Mesangial cell (primary cell): ENCODE results near the gene CCDC180. TPM values are rescaled to one million over a fixed set of nuclear protein-coding genes. Genes with fewer than 3 reads are reported as not detected.

Source experiments
- total RNA-seq: library from RNA; depleted of rRNA; stranded (reverse); fragments of >200 nt; gene quantifications from 2 replicates; pipeline ENCODE4 v1.2.3, GENCODE V29; 2015

Gene CCDC180
- 1.5 TPM in 2 replicates for total RNA-seq

DNA sequence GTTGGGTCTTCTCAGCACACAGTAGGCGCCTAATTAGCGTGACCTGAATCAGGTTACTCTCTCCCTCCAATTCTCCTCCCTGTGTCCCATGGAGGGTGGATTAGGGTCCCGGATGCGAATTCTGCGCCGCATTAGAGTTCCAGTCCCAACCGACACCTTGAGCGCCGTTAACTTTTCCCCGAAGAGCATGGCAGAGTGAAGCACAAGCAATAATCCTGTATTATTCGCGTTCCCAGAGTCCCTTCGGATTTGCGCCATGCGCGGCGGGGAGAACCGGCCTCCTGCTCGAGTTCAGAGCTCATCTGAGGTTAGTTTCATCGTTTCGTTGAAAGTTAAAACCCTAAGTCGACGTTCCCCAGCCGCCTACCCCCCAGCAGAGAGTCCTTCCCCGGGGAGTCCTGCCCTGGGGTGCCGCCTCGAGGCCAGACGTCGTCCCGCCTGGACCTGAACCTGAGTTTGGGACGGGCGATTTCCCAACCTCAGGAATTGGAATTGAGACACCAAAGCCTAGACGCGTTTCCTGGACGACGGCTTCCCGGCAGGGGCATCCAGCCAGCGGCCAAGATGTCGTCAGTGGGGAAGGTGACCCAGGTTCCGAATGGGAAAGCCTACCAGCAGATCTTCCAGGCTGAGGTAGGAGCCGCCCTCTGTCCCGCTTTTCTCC lies at the start of gene CCDC180:
Gene CCDC180 (plus strand): TSS at position 160 of the 664 bp plus-strand sequence. CDS start 405 bp downstream, at position 565.

Other genes starting within 250 kb of the CCDC180 start
- gene TDRD7, start 104.4 kb downstream of the CCDC180 start, total RNA-seq, result 5.9 and 6.5 TPM in 2 replicates
- gene TMOD1, start 194.0 kb downstream of the CCDC180 start, total RNA-seq, result 0.13 and 0.16 TPM in 2 replicates